Ramos (cell line): ENCODE results near the gene BPIFA1.

ENCODE experiments used
- in situ Hi-C: fragments of 300-500 bp; cut with MboI; formaldehyde crosslinking; loops from one replicate; pipeline ENCODE4 v1.14.3; 2022; ENCODE audit warnings: low sequenced_read_pairs; ENCODE audit not compliant: unreplicated experiment

Gene BPIFA1

DNA sequence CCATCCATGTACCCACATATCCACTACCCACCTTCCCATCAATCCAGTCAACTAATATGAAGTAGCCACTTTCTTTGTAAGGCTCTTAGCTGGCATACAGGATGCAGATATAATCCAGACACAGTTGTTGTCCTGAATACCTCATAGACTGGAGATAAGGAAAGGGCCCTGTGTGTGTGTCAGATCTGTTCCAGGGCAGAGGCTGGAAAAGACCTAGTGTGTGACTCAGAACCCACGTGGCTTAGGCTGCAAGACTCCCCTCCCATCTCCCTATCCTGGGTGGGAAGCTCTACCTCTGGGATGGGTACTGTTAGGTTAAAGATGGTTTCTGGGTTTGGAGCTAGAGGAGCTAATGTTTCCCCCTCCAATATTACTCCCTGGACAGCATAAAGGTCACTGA, 3.6 kb downstream of the BPIFA1 start:
- in situ Hi-C loops, result no loop called here

DNA sequence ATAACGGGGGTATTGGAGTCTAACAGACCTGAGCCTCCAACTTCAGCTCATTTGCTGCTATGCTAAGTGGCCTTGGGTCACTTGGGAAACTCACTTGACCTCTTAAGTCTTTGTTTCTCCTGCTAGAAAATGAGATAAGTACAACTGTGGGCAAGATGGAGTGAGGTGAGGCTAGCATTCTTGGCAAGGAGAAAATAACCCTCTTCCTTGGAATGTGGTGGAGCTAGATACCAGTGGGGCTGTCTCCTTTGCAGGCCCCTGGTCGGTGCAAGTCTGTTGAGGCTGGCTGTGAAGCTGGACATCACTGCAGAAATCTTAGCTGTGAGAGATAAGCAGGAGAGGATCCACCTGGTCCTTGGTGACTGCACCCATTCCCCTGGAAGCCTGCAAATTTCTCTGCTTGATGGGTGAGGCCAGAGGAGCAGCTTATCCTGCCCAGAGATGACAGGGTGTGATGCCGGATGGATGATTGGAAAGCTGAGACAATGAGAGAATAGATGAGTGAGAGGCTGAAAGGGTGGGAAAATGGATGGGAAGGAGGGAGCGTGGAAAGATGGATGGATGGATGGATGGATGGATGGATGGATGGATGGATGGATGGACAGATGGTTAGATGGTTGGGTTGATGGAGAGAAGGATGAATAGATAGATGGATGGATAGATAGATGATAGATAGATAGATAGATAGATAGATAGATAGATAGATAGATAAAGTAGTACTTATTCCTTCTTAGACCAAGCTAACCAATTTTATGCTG, 4.4 kb downstream of the BPIFA1 start:
- in situ Hi-C loops, result no loop called here

DNA sequence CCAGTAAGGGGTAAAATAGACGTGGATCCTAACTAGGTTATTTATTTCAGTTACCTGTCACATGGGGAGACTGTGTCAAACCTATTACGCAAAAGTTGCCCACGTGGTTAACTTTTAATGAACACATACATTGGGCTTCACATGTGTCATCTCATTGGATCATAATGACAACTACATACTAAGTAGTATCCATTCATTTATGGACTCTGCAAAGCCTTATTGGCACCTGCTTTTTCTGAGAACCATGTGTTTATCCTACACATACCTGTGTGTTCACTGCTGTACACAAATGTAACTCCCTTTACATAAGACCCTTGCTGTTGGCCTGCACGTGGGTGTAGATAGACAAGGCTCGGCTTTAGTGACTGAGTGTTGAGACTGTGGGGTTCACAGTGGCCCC, 5.1 kb downstream of the BPIFA1 start:
- in situ Hi-C loops, result no loop called here

DNA sequence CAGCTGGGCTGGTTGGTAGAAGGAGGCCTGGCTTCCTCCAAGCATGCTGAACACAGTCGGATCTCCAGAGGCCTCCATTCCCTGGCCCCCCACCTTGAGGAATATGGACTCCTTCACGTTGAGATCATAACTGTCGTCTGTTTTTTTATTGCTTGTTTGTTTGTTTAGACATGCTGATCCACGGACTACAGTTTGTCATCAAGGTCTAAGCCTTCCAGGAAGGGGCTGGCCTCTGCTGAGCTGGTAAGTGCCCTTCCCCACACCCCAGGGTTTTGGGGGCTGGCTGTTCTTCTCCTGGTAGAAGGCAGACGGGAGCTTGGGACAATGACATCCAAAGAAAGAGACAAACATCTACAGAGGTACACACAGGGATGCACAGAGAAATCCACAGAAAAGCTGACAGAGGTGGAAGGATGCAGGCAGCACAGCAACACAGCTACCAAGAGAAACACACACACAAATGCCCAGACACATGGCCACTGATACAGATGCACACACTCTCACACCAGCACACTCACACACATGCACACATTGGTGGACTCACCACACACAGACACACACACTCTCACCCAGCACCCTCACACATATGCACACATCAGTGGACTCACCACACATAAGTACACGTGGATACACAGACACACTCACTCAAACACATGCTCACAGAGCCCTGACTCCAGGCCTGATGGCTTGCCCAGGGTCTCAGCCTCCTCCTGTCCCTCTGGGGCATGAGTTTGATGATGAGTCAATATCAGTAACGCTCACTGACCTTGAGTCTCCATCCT, 6.7 kb downstream of the BPIFA1 start:
- in situ Hi-C loops, result no loop called here

DNA sequence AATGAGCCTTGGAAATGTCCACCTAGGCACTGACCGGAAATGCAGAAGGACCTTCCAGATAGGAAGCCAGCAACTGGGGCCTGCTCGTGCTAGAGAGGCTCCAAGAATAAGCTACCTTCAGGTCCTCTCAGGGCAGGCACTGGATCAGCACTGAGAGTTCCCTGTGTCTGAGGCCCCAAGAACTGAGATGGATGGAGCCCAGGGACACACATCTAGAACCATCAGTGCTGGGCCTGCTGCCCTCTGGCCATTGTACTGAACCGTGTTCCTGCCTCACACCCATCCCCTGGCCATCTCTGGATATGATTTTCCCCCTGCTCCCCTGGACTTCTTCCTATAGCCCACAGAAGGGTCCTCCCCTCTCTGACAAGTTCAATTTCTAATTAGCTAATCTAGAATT, 10.3 kb downstream of the BPIFA1 start:
- in situ Hi-C loops, result no loop called here

DNA sequence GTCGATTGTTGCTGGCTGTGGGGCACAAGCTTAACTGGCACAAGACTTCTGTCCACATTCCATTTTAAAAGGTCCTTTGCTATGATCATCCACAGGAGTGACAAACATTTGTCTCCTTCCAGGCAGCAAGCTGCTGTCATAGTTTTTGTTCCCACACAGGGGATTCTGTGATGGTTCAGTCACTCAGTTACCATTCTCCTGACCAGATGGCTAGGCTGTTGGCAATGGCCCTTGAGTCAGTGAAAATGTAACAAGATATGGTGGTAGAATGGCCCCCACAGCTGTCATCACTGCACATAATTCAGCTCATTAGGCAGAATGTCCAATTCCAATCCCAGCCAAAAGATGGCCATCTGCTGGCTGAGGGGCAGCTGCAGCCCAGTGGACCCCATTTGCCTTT, 13.7 kb downstream of the BPIFA1 start:
- in situ Hi-C loops, result no loop called here

DNA sequence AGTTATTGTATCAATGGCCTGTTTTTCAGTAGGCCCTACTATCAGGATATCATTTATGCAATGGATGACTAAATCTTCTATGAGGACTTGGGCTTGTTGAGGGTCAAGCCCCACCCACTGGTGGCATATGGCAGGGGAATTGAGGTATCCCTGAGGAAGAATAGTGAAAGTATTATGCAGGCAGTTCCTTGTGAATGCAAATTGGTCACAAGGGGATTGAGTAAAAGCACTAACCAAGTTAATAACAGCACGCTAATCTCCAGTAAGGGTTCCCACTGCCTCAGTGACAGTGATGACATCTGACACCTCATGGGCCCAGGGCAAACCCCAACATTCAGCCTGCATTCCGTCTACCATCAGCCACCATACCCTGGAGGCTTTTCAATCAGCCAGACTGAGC, 14.9 kb downstream of the BPIFA1 start:
- in situ Hi-C loops, result no loop called here

DNA sequence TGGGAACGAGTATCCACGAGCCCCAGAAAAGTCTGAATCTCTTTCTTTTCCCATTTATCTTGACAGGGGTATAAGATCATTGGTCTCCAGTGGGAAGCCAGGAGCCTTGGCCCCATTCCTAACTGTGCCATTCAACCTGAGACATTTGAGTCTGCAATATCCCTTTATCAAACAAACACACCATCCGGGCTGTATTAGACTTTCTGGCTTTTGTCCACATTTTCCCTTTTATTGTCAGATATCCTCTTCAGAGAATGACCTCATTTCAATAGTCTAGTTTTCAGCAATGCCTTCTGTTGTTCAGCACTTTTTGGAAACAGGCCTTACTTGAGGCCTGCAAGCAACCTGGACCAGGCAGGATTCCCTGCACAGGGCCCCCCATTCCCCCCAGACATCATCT, 15.7 kb downstream of the BPIFA1 start:
- in situ Hi-C loops, result no loop called here

DNA sequence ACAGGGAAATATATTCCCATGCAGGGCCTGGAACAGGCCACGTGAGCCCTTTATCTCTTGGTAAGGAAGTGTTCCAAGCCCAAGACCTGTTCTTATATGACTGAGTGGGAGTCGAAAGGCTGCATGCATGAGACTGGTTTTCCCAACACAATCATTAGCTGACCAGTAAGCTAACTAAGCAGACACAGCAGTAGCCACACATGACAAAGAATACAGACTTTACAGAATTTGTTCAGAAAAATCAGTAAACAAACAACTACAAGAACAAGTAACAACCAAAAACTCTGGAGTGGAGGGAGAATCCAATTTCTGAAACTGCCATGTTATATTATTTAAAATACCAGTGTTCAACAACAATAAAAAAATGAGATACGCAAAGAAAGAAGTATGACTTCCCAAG, 16.7 kb downstream of the BPIFA1 start:
- in situ Hi-C loops, result no loop called here

DNA sequence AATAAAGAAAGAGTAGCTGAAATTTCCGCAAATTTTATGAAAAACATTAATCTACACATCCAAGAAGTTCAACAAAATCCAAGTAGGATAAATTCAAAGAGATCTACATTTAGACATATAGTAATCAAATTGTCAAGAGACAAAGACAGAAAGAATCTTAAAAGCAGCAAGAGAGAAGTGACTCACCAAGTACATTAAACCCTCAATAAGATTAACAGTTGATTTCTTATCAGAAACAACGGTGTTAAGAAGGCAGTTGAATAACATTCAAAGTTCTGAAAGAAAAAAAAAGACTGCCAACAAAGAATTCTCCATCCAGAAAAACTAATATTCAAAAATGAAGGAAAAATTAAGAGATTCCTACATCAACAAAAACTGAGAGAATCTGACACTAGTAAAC, 19.2 kb downstream of the BPIFA1 start:
- in situ Hi-C loops, result no loop called here

DNA sequence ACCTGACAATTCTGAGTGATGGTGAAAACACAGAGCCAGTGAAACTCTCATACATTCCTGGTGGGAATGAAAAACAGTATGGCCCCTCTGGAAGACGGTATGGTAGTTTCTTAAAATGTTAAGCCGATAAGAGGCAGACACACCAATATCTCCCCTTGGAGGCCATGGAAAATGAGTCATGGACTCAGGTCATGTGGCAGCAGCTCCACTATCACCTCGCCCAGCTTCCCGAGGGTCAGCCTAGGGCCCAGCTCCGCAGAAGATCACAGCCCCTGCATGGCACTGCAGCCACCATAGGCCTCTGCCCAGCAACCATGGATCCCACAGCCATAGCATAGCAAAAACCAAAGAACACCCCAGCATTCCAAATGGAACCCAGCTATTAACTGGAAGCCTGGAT, 21.4 kb downstream of the BPIFA1 start:
- in situ Hi-C loops, result no loop called here

DNA sequence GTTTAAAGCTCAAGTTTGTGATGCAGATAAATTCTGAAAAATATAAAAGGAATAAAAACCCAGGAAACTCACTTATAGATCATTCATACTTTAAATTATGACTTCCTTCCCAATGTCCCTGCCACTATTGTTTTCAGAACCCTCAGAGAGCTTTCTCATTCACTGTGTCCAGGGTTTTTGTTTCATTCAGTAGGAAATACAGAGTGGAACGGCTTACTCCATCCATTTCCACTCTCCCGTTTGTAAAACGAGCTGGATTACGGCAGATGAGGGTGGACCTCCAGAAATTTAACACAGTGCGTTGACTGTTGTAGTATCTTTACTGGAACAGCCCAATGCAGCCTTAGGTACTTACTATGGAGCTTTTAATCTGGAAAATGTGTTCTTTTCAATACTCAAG, 23.6 kb downstream of the BPIFA1 start:
- in situ Hi-C loops, result no loop called here

DNA sequence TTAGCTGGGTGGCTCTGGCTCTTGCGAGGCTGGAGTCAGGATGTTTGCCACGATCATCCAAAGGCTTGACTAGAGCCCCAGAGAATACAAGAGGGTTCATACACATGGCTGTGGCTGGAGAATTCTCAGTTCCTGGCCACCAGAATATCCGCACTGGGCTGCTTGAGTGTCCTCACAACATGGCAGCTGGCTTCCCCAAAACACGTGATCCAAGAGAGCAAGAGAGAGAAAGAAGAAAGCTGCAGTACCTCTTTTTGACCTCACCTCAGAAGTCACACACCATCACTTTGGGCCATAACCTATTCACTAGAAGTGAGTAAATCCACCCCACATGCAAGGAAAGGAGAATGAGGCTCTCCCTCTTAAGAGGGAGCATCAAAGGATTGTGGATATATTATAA, 25.7 kb downstream of the BPIFA1 start:
- in situ Hi-C loops, result no loop called here

DNA sequence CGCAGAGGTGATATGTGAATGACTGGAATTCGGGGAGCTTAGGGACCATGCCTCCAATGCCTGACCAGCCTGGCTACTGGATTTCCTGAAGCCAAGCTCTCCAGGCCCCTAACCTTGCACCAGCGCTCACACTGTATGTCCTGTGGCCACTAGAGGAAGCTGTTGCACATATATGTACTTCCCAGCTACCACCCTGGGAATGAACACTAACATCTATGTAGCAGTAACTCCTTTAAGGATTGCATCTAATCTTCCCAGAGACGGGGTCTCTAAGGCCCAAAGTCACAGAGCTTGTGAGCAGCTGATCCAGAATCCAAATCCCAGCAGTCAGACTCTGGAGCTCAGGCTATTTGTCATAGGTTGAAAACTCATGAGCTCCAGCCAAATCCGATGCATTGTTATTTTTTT, 26.9 kb downstream of the BPIFA1 start:
- in situ Hi-C loops, result no loop called here

DNA sequence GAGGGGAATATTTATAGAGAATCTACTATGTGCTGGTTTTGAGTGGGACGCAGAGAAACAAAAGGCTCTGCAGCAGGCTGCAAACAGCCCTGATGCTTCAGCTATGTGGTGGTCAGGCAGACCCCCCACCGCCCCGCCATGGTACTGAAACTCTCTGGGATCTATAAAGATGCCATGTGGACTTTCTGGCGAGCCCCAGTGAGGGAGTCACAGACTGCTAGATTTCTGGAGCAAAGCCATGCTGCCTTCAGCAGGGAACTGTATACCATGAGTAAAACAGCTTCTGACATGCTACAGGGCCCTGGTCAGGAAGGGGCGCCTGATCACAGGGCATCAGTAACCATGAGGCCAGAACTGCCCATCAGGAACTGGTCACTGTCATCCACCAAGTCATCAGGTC, 28.0 kb downstream of the BPIFA1 start:
- in situ Hi-C loops, result no loop called here

DNA sequence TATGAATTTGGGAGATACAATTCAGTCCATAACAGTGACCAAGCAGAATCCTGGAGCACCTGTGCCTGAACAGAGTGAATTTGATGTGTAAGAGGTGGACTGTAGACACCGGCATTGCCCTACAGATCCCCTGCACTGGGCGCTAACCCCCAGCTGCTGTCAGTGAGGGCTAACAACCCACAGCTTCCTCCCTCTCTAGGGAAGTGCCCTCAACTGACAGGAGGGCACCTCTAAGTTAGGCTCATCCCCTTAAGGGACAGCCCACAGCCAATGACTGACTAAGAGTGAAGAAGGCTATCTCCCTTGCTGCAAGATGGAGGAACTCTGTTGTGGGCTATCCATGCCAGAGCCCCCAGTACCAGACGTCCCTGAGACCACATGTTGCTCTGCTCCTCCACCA, 31.9 kb downstream of the BPIFA1 start:
- in situ Hi-C loops, result no loop called here

DNA sequence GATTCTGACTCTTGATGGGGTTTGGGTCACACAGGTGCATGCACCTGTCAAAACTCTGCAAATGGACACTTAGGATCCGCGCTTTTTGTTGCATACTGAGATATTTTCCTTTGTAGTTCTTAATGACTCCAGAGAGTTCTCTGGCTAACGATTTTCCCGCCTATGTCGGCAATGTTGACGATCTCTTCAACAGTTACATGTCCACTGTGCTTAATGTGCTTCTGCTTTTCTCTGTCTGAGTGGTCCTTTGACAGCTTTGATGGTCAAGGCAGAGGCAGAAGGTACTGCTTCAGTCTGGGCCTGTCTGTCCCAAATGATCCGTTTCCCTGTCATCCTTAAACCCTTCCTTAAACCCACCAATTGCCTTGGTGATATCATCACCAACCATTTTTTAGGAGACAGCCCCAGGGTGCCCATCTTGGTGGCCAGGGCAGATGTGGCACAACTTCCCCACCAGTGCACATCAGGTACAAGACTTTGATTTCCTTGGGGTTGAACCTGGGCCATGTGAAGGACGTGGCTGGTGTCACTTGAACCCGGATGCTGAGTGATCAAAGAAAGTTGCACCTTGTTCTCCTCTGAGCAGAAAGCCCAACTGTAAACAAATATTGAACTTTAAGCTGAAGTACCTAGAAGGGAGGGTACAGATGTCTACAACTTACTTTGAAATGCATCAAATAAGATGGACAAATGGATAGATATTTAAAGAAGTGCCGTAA, 36.5 kb downstream of the BPIFA1 start:
- in situ Hi-C loops, result no loop called here

DNA sequence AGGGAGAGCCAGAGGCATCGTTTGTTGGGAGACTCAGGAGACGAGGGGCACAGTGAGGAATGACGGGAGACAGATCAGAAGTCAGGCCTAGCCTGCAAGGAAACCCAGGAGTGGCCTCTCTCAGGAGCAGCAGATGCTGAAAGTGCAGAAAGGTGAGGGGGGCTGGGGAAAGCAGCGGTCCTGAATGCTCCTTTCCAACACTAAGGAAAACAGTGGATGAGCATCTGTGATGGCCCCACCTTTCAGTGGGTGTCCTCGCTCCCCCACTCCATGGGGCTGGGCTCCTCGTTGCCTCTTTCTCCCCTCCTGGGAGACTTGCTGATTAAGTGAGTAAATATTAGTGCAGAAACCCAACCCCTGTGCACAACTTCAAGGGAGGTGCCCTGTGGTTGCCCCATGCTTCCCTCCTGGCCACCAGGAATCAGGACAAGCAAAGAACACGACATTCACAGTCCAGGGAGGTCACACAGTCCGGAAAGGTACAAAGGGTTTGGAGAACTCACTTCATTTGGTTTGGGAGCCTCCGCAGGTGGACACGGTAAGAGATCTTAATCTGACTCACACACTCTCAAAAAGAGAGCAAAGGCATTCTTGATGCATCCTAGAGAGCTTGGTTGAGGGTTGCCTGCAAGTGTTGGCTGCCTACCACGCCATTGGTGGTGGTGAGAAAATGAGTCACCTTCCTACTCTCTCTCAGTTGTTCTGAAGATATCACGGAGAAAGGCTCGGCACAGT, 37.5 kb downstream of the BPIFA1 start:
- in situ Hi-C loops, result no loop called here

DNA sequence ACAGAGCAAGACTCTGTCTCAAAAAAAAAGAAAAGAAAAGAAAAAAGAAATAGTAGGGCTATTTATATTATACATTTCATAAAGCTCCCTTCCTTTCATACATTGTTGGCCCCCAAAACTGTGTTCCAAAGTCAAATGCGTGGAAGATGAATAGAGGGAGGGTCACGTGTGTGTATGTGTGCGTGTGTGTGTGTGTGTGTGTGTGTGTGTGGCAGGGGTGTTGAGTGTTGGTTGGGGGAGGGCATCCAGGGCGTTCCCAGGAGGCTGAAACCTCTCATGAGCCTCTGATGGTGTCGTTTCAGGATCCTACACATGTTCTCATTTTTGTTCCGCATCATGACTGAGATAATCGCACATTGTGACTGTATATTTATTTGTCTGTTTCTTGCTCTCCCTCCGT, 39.4 kb downstream of the BPIFA1 start:
- in situ Hi-C loops, result no loop called here

DNA sequence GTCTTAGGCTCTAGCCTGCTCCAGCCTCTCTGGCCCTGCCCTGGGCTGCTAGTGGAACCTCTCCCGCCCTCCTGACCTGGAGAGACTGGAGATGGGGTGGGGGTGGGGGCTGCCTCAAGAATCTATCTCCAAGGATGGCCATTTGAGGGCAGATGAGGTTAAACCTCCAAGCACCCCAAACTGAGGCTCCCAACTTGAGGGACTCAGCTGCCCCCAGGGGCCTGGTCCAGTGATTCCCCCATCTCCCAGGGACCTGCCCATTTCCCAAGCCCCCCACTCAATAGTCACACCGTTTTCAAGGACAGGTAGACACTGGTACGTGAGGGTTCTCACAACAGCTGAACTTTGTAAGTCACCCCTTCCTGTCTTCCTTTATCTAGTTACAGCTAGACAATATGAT, 40.1 kb downstream of the BPIFA1 start:
- in situ Hi-C loops, result no loop called here
